GM12878 (cell line): ENCODE measurements around the gene CCDC70. TPM values are rescaled to one million over a fixed set of nuclear protein-coding genes. Genes with fewer than 3 reads are reported as not detected.

Experiments
- ATAC-seq: fragments of 200-7000 bp; cut with Tn5 transposase; 3 replicates; pipeline ENCODE4 v1.9.1; 2020; ENCODE audit warnings: mild to moderate bottlenecking, moderate library complexity
- BruUV-seq: library from RNA; stranded (reverse); fragments of 400-500 nt; replicated peaks from 2 replicates; lab custom pipeline; 2021; lab: Mats Ljungman, UMichigan
- CTCF ChIA-PET: fragments of 300-600 bp; sonication (Branson Sonifier 250); formaldehyde crosslinking; extraction: SDS; loops from one replicate; lab custom pipeline; 2021; ENCODE audit warnings: inconsistent platforms; lab: Yijun Ruan, JAX
- POLR2A ChIA-PET: fragments of 350-600 bp; formaldehyde crosslinking; extraction: SDS; loops from one replicate; lab custom pipeline; 2021; ENCODE audit warnings: inconsistent platforms; lab: Charles Lee
- RAD21 ChIA-PET: fragments of 300-600 bp; sonication (Branson Sonifier 250); formaldehyde crosslinking; loops from one replicate; lab custom pipeline; 2023; ENCODE audit warnings: antibody characterized with exemption; ENCODE audit not compliant: unreplicated experiment; lab: Charles Lee
- SMC1A ChIA-PET: fragments of 300-600 bp; sonication (Branson Sonifier 250); formaldehyde crosslinking; loops from one replicate; lab custom pipeline; 2023; ENCODE audit not compliant: unreplicated experiment, uncharacterized antibody; lab: Charles Lee
- DNase-seq: peaks from one replicate; pipeline ENCODE4 v3.0.0-alpha.2; 2011; ENCODE audit warnings: low read depth, low spot score
- FAIRE-seq: peaks from 3 replicates; lab custom pipeline; 2011; peaks lifted over from hg19 to GRCh38; lab: Jason Lieb, UNC
- H2AFZ ChIP-seq: 2 replicates; pipeline ENCODE4 v1.6.0; 2011; ENCODE audit warnings: low read depth, low read length, control low read depth; ENCODE audit not compliant: control insufficient read depth
- H3K27ac ChIP-seq: 2 replicates; pipeline ENCODE4 v1.5.1; 2011; ENCODE audit warnings: control low read depth; ENCODE audit not compliant: control insufficient read depth, insufficient read depth
- H3K27me3 ChIP-seq, 2 experiments: replicated peaks in 1 of 2; 2 replicates each; pipeline versions ENCODE4 v1.6.0 to v1.6.1; 2011; ENCODE audit warnings: low read length in 1 of 2; ENCODE audit not compliant: control insufficient read depth in 2 of 2, insufficient read depth in 2 of 2
- H3K36me3 ChIP-seq, 2 experiments: 2 replicates each; pipeline ENCODE4 v1.5.1; 2011; ENCODE audit warnings: low read length in 1 of 2; ENCODE audit not compliant: control insufficient read depth in 2 of 2, insufficient read depth in 2 of 2
- H3K4me1 ChIP-seq: 2 replicates; pipeline ENCODE4 v1.6.1; 2011; ENCODE audit warnings: mild to moderate bottlenecking, low read length, moderate library complexity, mixed read lengths; ENCODE audit not compliant: control insufficient read depth, insufficient read depth
- H3K4me2 ChIP-seq: 2 replicates; pipeline ENCODE4 v1.6.0; 2011; ENCODE audit warnings: control low read depth; ENCODE audit not compliant: control insufficient read depth, insufficient read depth
- H3K4me3 ChIP-seq: fragments of 200-600 bp; sonication (generic); 2 replicates; pipeline ENCODE4 v1.5.1; 2016
- H3K79me2 ChIP-seq: 2 replicates; pipeline ENCODE4 v1.6.0; 2011; ENCODE audit warnings: low read length; ENCODE audit not compliant: control insufficient read depth, insufficient read depth
- H3K9ac ChIP-seq: 2 replicates; pipeline ENCODE4 v1.8.0; 2011; ENCODE audit warnings: low read length, control low read depth, mixed read lengths; ENCODE audit not compliant: control insufficient read depth, insufficient read depth
- H3K9me3 ChIP-seq: replicated peaks from 3 replicates; pipeline ENCODE4 v1.5.1; 2011; ENCODE audit warnings: mild to moderate bottlenecking, low read length; ENCODE audit not compliant: control insufficient read depth, insufficient read depth
- H4K20me1 ChIP-seq: 2 replicates; pipeline ENCODE4 v1.6.0; 2011; ENCODE audit not compliant: control insufficient read depth, insufficient read depth
- CREM ChIP-seq: IDR thresholded peaks from 2 replicates; pipeline ENCODE4 v1.6.1; 2014; ENCODE audit warnings: antibody characterized with exemption, low read depth
- KDM1A ChIP-seq: fragments of 200-600 bp; sonication (generic); IDR thresholded peaks from 2 replicates; pipeline ENCODE4 v1.6.1; 2016; ENCODE audit warnings: borderline replicate concordance
- MTA2 ChIP-seq: fragments of 450-650 bp; IDR thresholded peaks from 2 replicates; pipeline ENCODE4 v1.6.1; 2016; ENCODE audit warnings: low read depth, mild to moderate bottlenecking, moderate library complexity
- SMAD5 ChIP-seq: IDR thresholded peaks from 2 replicates; pipeline ENCODE4 v1.6.1; 2016; ENCODE audit warnings: antibody characterized with exemption, low read depth
- SP1 ChIP-seq: IDR thresholded peaks from one replicate; pipeline ENCODE4 v1.6.1; 2011; ENCODE audit warnings: low read depth, low read length
- USF1 ChIP-seq: IDR thresholded peaks from 2 replicates; pipeline ENCODE4 v1.6.1; 2011; ENCODE audit warnings: borderline replicate concordance, low read depth, mild to moderate bottlenecking, moderate library complexity, mixed read lengths, low read length; ENCODE audit not compliant: insufficient read depth; ENCODE audit errors: extremely low read length
- YBX1 ChIP-seq: fragments of 450-650 bp; IDR thresholded peaks from 2 replicates; pipeline ENCODE4 v1.6.1; 2016; ENCODE audit warnings: antibody characterized with exemption
- ZNF592 ChIP-seq: fragments of 450-650 bp; IDR thresholded peaks from 2 replicates; pipeline ENCODE4 v1.6.1; 2017; ENCODE audit warnings: mild to moderate bottlenecking, moderate library complexity
- WGBS: methylation state at CpG from one replicate; pipeline ENCODE4 v1.1.6; 2016; ENCODE audit warnings: low lambda C conversion rate; ENCODE audit not compliant: insufficient replicate concordance, insufficient coverage; ENCODE audit errors: missing lambda C conversion rate; 5-methylcytosine and 5-hydroxymethylcytosine counted together
- in situ Hi-C: fragments of 300-500 bp; cut with MboI; formaldehyde crosslinking; loops from 9 replicates; pipeline ENCODE4 v1.14.3; 2018; ENCODE audit warnings: mixed read lengths
- intact Hi-C: fragments of 100-400 bp; cut with micrococcal nuclease; formaldehyde crosslinking; loops from one replicate; pipeline ENCODE4 v1.14.2; 2022; ENCODE audit not compliant: unreplicated experiment
- polyA plus RNA-seq, 11 experiments: library from polyadenylated mRNA; depleted of rRNA in 4 of 11; unstranded in 6 of 11; stranded (reverse) in 5 of 11; fragments of >200 nt; fragmentation: Nextera tagmentation in 4 of 11; fragmentation: Illumina TruSeq in 1 of 11; extraction: Ambion mirVana in 4 of 11; extraction: Trizol in 1 of 11; gene quantifications; 1 replicate in 1 of 11; 2 replicates in 10 of 11; pipeline versions ENCODE4 v1.2.1 to v1.2.3, GENCODE V29; 2011 to 2016; ENCODE audit warnings: inconsistent platforms in 2 of 11, missing spikeins in 2 of 11, low read depth in 1 of 11
- total RNA-seq, 4 experiments: library from RNA; depleted of rRNA in 3 of 4; stranded (reverse); fragments of >200 nt in 3 of 4; fragmentation: Illumina TruSeq in 1 of 4; extraction: Trizol in 1 of 4; gene quantifications; 2 replicates each; pipeline versions ENCODE4 v1.2.1 to v1.2.3, GENCODE V29; 2013 to 2021

The CCDC70 gene
- total and polyA plus RNA-seq, 10 of the 15 experiments (the other 5 are each of a cell fraction or from before 2014, with no cell fraction given), result not detected

- H3K9ac ChIP-seq, result no peak overlapping the region
Measured at GRCh38 chr13:51882570-51883225, 20.9 kb downstream of the CCDC70 start.

GRCh38 chr13:51883226-51883600 lies 21.4 kb downstream of the CCDC70 start:
- no peak overlapping the region for H3K27ac ChIP-seq
- H3K4me2 ChIP-seq, result no peak overlapping the region
- 0 out of 4 replicates have a peak, but pooled peaks cover 0 to 3% of the 10 kb centered on the region in 2 experiments for H3K27me3 ChIP-seq
- ATAC-seq (no peak), FAIRE-seq (no peak), DNase-seq (no peak)
- RAD21 ChIA-PET, result interaction anchor here (0.8 kb wide), 1 partner anchor 13 kb away, joined by 3 read pairs; no protein-coding TSS in a partner anchor
- H2AFZ ChIP-seq, result no peak overlapping the region
- BruUV-seq, result no TSS peak
- WGBS, result 29% methylated on average over 5 of the region's 5 CpGs
- TF ChIP-seq YBX1, result no peak
- no peak for TF ChIP-seq MTA2
- no peak for TF ChIP-seq SMAD5
- TF ChIP-seq KDM1A, result no peak
- no peak for TF ChIP-seq ZNF592
- TF ChIP-seq CREM, result no peak
- H3K9me3 ChIP-seq, result peaks cover 2% of the 10 kb centered on the region; the same call in 1 of the 3 replicates
- H3K79me2 ChIP-seq, result no peaks in the 10 kb centered on the region
- no peak overlapping the region for H3K9ac ChIP-seq
- no peaks in the 10 kb centered on the region for H4K20me1 ChIP-seq
- no peak overlapping the region for H3K4me3 ChIP-seq
- SMC1A ChIA-PET, result interaction anchor here (0.8 to 1.2 kb wide), 3 partner anchors 12 to 70 kb away, joined by 3 to 4 read pairs (median 3); no protein-coding TSS in a partner anchor
- no peaks in the 10 kb centered on the region for H3K36me3 ChIP-seq
- intact Hi-C loops (no loop called here), in situ Hi-C loops (no loop called here)
- POLR2A ChIA-PET, result no interaction called here
- H3K4me1 ChIP-seq, result no peaks in the 10 kb centered on the region
- CTCF ChIA-PET, result interaction anchor here (3.3 kb wide), 1 partner anchor 244 kb away, joined by 10 read pairs; no protein-coding TSS in a partner anchor

More at GRCh38 chr13:51882570-51883225, 20.9 kb downstream of the CCDC70 start:
- no TSS peak for BruUV-seq
- RAD21 ChIA-PET, result interaction anchor here (0.8 kb wide), 1 partner anchor 13 kb away, joined by 3 read pairs; no protein-coding TSS in a partner anchor
- no peak overlapping the region for H3K4me2 ChIP-seq
- H3K4me3 ChIP-seq, result no peak overlapping the region
- H3K4me1 ChIP-seq, result no peaks in the 10 kb centered on the region
- CTCF ChIA-PET, result interaction anchor here (3.3 kb wide), 1 partner anchor 245 kb away, joined by 10 read pairs; no protein-coding TSS in a partner anchor
- H3K79me2 ChIP-seq, result no peaks in the 10 kb centered on the region
- no peaks in the 10 kb centered on the region for H3K36me3 ChIP-seq
- peaks cover 2% of the 10 kb centered on the region; the same call in 1 of the 3 replicates for H3K9me3 ChIP-seq
- no peak for ATAC-seq
- no peak for DNase-seq
- no peaks in the 10 kb centered on the region for H4K20me1 ChIP-seq
- intact Hi-C loops (no loop called here), in situ Hi-C loops (no loop called here)
- 0 out of 4 replicates have a peak, but pooled peaks cover 0 to 3% of the 10 kb centered on the region in 2 experiments for H3K27me3 ChIP-seq
- SMC1A ChIA-PET, result interaction anchor here (0.8 to 1.2 kb wide), 3 partner anchors 11 to 70 kb away, joined by 3 to 4 read pairs (median 3); no protein-coding TSS in a partner anchor
- H2AFZ ChIP-seq, result no peak overlapping the region
- POLR2A ChIA-PET, result no interaction called here
- 38% methylated on average over 6 of the region's 6 CpGs for WGBS
- TF ChIP-seq SP1, result no peak
- TF ChIP-seq USF1, result no peak
- H3K27ac ChIP-seq, result no peak overlapping the region
- FAIRE-seq, result no peak
